ENCODE measurements around the gene MRGPRE.
"Not testable (repeated sequence)": the region's sequence is repeated elsewhere in the genome, so short reads cannot be mapped to it uniquely, and the experiment has no call there.

The MRGPRE gene, protein sequence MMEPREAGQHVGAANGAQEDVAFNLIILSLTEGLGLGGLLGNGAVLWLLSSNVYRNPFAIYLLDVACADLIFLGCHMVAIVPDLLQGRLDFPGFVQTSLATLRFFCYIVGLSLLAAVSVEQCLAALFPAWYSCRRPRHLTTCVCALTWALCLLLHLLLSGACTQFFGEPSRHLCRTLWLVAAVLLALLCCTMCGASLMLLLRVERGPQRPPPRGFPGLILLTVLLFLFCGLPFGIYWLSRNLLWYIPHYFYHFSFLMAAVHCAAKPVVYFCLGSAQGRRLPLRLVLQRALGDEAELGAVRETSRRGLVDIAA

DNA sequence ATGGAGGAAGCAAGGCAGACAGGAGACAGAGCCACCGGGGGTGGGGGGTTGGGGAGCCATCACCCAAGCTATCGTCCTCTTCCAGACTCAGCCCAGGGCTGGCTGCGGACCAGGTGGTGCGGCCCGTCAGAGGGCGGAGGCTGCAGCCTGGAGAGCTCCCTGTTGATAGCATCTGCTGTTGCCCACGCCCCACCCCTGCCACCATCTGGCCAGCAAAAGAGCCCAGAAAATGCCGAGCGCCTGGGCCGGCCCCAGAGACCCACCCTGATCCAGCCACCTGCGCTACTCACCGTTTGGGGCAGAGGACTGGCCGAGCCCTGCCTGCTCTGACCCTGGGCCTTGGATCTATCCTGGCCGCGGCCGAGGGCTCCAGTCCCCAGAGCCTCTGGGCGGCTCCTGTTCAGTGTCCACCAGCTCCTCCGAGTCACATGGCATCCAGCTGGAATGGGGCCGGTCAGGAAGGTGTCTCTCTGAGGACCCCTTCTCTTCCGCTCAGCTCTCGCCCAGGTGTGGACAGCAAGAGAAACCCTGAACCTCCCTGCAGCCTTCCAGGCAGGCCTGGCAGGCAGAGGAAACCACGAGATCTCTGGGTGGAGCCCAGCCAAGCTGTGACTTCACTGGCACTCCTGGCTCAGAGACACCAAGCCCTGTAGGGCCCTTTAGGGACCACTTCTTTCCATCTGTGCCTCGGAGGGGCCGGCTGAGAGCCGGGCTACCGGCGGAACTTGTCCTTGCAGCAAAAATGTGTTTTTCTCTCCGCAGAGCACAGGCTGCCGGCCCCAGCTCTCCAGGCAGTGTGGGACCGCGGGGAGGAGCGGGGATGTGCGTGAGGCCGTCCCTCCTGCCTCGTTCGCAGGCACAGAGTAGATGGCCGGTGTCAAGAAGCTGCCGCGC is at the start of gene MRGPRE:
TSS of gene MRGPRE (minus strand) at position 567 of the 894 bp plus-strand sequence. CDS start 3,618 bp downstream, outside the sequence.
- in situ Hi-C loops (cut with MboI; ENCODE audit: low sequenced_read_pairs), result no loop called here

DNA sequence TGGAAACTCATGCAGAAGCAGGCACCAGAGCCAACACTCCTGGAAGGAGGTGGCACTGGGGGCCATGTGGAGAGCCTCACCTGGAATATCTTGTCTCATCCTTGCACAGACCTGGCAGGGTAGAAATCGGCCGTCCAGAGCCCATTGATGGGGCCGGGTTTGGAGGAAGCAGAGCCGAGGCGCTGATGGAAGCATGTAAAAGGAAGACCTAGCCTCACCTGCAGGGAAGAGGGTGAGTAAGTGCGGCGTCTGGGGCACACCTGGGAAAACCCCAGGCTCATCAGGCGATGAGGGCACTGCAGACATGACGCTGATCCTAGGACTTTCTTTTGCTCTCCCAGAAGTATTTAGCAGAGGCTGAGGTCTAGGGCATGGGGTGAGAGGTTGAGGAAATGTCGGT is 48.9 kb upstream of the MRGPRE start:
- in situ Hi-C loops (cut with MboI; ENCODE audit: low sequenced_read_pairs), result not testable (repeated sequence)

DNA sequence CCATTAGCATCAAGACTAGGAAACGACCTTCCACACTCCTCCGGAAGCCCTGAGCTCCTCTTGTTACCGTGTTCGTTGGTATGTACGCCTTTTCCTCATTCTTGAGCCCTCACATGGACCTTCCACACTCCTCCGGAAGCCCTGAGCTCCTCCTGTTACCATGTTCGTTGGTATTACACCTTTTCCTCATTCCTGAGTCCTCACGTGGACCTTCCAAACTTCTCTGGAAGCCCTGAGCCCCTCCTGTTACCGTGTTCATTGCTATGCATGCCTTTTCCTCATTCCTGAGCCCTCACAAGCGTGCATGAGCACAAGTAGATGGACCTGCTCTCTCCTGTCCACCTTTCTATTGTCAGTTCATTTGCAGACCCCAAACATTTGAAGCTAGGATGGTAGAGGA is 48.4 kb upstream of the MRGPRE start:
- in situ Hi-C loops (cut with MboI; ENCODE audit: low sequenced_read_pairs), result not testable (repeated sequence)

DNA sequence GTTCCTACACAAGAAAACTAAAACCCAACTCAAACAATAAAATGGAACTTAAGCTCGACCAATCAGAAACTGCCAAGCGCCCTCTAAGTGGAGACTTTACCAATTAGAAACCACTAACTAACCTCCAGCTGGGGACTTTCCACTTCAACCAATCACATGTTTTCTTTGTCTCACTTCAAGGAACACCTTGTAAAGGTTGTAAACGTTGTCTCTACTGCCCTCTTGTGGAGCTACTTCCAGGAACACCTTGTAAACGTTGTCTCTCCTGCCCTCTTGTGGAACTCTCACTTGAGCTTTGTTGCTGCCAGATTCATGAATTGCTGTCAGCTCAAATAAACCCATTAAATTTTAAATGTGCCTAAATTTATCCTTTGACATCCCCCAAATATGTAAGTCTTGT is 46.7 kb upstream of the MRGPRE start:
- in situ Hi-C loops (cut with MboI; ENCODE audit: low sequenced_read_pairs), result not testable (repeated sequence)

DNA sequence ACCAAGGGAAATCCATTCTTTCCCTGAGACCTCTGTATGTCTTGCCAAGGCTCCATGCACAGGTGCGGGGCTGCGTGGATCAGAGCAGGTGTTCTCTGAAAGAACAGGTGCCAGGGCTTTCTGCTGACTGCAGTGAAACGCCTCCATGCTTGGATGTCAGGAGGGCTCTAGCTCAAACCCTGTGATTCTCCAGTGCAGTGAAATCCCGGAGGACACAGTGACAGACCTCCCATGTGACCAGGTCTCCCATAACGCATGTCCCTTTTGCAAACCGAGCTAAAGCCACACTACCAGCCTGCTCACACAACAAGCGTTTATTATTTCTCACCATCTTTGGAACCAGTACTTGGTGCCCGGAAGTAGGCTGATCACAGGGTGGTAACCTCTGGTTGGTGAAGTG is 41.4 kb upstream of the MRGPRE start:
- in situ Hi-C loops (cut with MboI; ENCODE audit: low sequenced_read_pairs), result not testable (repeated sequence)

DNA sequence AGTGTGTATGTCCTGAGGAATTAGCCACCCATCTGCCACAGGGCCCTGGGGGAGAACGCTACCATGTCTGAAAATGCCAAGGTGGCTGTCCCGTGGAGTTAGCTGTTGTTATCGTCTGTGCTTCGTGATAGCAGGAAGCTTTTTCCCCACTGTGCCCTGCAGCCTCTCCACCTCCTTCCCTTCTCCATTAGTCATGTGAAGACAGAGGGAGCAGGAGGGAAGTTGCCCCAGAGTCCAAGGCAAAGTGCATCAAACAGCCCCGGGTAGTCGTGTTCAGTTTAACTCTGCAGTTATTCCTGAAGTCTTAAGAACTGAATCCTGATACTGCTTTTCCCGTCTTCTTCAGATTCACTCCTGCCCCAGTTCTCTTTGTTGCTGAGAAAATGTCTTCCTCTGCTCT is 30.3 kb upstream of the MRGPRE start:
- in situ Hi-C loops (cut with MboI; ENCODE audit: low sequenced_read_pairs), result not testable (repeated sequence)

DNA sequence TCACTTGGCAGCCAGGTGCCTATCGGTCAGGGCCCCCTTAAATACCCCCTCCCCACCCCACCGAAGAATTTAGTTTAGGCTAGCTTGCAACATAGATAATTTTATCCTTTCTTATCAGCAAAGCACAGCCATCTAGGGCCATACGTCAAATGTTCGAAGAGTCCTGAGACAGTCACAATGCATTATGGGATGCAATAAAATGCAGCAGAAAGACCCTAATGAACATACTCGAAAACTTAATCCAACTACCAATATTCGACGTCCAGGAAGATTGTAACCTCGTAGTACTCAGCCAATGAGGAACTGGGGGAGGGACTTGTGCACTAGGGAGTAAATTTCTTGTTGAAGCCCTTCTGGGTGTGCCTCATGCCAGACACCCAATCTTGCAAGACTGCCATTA is 29.6 kb upstream of the MRGPRE start:
- in situ Hi-C loops (cut with MboI; ENCODE audit: low sequenced_read_pairs), result not testable (repeated sequence)

DNA sequence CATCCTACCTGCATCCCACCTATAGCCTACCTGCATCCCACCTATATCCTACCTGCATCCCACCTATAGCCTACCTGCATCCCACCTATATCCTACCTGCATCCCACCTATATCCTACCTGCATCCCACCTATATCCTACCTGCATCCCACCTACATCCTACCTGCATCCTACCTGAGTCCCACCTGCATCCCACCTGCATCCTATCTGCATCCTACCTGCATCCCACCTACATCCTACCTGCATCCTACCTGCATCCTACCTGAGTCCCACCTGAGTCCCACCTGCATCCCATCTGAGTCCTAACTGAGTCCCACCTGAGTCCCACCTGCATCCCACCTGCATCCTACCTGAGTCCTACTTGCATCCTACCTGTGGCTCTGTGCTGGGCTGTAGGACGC is 25.3 kb upstream of the MRGPRE start:
- in situ Hi-C loops (cut with MboI; ENCODE audit: low sequenced_read_pairs), result not testable (repeated sequence)

DNA sequence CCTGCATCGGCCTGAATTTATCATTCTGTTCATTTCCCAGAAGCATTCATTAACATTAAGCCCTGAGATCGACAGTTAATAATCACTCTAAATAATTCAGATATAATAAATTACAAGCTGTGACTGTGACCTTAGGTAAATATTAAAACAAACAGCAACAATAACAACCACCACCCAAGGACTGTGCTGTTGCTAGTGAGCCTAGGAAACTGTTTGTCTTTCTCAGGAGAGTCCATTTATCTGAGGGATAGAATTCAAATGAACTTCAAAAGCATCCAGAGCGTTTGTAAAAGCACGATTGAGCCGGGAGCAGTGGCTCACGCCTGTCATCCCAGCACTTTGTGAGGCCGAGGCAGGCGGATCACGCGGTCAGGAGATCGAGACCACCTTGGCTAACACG is 23.0 kb upstream of the MRGPRE start:
- in situ Hi-C loops (cut with MboI; ENCODE audit: low sequenced_read_pairs), result not testable (repeated sequence)

DNA sequence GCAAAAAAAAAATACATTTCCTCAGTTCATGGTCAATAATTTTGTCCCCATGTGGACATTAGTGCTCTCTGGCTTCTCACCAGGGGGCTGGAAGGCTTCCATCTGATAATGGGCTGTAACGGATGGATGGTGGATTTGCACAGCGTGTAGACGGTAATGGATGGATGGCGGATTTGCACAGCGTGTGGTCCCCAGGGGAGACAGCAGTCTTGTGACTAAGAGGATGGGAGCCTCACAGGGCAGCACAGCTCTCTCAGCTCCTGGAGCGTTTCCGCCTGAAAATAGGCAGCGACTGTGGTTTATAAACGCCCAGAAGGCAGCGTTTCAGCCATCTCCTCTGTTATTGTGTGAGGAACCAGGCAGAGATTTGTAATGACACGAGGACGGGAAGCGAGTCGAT is 22.6 kb upstream of the MRGPRE start:
- in situ Hi-C loops (cut with MboI; ENCODE audit: low sequenced_read_pairs), result not testable (repeated sequence)

DNA sequence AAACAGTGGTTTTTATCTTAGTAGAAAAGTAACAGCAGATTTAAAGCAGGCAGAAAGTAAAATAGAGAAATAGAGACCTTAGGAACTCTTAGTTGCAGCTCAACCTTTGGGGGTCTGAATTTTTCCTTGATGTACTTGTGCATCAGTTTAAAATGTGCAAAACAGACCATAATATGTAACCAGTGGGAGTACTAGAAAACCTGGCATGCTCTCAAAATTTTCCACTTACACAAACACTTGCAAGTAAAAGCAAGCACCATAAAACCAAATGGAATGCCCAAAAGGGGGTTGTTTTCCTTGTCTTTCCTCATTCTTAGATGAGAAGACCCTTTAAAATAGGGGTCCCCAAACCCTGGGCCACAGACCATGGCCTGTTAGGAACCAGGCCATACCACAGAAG is 12.9 kb upstream of the MRGPRE start:
- in situ Hi-C loops (cut with MboI; ENCODE audit: low sequenced_read_pairs), result no loop called here

DNA sequence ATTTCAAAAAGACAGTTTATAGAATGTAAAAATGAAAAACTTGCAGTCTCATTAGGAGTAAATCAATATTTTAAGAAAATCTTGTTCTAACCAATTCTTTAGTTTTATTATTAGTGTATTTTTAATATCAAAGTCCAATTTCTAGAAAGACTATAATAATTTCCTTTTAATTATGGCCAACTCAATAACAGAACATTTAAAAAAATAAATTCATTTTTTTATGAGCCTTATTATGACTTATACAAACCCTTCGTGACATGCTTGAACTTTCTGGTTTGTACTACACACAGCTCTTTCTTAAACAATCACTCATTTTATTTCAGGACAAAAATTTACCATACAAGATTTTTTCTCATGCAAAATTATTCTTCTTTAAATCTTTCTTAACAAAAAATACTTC is 11.7 kb upstream of the MRGPRE start:
- in situ Hi-C loops (cut with MboI; ENCODE audit: low sequenced_read_pairs), result no loop called here

DNA sequence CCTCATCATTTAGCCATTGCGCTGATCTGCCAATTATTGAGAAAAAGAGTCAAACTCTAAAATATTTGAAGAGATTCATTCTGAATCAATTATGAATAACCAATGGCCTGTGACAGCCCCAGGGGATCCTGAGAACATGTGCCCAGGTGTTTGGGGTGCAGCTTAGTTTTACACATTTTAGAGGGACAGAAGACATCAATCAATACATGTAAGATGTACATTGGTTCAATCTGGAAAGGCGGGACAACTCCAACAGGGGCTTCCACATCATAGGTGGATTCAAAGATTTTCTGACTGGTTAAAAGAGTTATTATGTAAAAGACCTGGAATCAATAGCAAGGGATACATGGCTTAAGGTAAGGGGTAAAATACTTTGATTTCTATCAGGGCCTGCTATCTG is 4.9 kb upstream of the MRGPRE start:
- in situ Hi-C loops (cut with MboI; ENCODE audit: low sequenced_read_pairs), result no loop called here

DNA sequence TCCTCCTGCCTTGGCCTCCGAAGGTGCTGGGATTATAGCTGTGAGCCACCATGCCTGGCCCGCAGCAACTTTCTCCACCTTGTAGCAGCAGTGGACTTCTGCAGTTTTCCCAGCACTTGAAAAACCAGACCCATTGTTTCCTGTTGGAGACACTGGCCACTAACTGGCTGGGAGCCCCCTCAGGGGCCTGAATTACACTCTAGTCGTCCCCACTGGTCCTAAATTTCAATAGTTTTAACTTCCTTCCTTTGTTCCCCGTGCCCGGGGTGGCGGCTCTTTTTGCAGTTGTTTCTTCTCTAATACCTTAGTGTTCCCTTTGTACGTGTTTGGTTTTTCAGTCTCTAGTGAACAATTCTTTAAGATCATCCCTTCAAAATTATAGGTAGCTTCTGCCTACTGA is 2.6 kb upstream of the MRGPRE start:
- in situ Hi-C loops (cut with MboI; ENCODE audit: low sequenced_read_pairs), result no loop called here

DNA sequence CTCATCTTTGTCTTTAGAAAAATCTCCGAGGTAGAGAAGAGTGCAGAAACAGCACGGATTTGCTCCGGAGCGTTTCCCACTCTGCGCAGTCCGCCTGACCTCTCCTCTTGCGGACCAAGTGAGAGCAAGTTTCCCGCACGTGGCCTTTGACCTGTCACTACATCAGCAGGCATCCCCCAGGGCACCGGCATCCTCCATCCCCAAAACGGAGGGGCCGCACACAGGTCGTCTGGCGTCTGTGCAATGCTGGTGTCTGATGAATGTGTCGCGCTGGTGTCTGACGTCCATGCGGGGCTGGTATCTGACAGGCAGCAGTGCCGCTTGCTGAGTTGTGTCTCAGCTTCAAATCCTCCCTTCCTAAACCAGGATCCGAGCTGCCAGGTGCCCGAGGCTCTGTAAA is 739 bp upstream of the MRGPRE start:
- in situ Hi-C loops (cut with MboI; ENCODE audit: low sequenced_read_pairs), result no loop called here

DNA sequence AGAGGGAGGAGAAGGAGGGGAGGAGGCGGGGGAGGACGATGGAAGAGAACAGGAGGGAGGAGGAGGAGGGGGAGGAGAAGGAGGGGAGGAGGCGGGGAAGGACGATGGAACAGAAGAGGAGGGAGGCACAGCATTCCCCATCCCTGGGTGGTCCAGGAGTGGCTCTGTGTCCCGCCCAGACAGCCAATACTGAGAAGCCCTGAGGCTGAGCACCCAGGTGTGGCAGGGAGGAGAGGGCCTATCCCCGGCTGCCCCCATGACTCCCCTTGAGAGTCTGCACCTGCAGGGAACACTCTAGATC is 717 bp downstream of the MRGPRE start:
- in situ Hi-C loops (cut with MboI; ENCODE audit: low sequenced_read_pairs), result no loop called here

DNA sequence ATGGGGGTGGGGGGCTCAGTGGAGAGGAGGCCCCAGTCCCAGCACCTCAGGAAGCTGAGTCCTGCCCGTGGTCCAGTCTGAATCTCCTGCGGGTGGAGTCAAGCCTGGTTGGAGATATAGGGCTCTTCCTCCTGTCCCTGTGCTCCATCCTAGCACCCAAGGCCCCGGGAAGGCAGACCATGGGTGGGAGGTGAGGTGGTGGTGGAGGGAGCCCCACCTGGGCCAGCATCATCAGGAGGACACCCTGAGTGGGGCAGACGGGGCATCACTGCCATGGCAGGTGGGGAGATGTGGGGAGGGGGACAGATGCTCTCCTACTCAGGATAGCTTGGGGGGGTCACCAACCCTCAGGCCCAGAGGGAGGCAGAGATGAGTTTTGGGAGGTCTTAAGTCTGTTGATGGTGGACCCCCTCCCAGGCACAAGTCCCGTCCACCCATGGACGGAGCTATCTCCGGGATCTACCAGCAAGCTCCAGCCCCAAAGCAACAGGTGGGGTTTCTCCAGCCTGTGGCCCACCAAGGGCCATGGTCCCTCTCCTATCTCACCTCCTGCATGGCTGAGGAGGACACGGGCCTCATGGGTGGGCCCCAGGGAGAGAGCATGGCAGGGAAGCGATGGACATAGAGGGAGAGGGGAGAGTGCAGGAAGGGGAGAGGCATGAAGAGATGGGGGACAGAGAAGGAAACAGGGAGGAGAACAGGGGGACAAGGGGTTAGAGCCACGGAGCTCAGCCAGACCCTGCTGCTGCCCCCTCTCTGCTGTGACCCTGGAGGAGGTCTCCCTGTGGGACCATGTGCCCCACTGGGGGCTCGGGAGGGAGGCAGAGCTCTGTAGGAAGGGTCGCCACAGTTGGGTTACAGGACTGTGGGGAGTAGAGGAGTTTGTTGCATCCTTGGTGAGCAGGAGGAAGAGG is 1.3 kb downstream of the MRGPRE start:
- in situ Hi-C loops (cut with MboI; ENCODE audit: low sequenced_read_pairs), result no loop called here

DNA sequence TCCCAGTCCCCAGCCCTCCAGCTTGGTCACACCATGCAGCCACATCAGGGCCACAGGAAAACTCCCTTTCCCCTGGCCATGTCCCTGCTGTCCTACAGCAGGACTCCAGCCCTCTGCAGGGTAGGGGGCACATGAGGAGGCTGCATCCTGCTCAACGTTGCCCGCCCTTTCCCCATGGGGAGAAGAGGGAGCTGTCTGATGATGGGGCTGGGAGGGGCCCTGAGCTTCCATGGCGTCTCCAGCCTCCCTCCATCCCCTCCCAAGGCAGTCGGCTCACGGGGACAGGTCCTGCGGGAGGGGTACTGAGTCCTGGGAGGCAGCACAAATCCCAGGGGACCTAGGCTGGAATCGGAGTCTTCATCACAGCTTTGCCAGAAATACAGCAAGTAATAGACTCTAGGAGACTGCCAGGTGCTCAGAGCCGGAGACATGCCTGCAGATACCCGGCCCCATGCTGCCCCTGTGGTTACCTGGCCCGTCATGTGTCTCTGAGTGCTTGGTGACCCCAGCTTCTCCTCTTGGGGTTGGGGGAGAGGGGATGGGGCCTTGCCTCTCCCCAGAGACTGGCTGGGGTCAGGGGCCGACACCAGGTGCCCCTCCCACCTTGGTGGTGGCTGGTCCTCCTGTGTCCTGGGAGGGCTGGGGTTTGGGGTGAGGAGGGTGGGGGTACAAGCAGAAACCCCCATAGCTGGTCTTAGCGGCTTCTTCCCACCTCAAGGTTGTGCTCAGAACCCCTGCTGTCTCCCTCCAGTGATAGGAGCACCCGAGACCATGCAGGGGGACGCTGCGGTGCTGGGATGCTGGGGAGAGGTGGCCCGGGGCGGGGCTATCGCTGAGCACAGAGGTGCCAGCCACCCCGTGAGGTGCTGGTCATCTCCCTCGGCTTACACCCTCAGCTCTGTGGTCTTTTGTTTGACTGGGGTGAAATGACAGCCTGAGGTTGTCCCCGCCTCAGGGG is 2.3 kb downstream of the MRGPRE start:
- in situ Hi-C loops (cut with MboI; ENCODE audit: low sequenced_read_pairs), result no loop called here

DNA sequence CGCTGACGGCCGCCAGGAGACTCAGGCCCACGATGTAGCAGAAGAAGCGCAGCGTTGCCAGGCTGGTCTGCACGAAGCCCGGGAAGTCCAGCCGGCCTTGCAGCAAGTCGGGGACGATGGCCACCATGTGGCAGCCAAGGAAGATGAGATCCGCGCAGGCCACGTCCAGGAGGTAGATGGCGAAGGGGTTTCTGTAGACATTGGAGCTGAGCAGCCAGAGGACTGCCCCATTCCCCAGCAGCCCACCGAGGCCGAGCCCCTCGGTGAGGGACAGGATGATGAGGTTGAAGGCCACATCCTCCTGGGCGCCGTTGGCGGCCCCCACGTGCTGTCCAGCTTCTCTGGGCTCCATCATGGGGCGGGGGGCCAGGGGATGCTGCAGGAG is 3.8 kb downstream of the MRGPRE start:
- in situ Hi-C loops (cut with MboI; ENCODE audit: low sequenced_read_pairs), result no loop called here

Data from HL-60/S4 treated with retinoic acid at 250 ng/mL for 4 days and 3 days (cell line).